Activated CD4-positive, CD25-positive, alpha-beta regulatory T cell treated with anti-CD3 and anti-CD28 coated beads, Interleukin-2, amount 50 U/mL, for 72 hours (primary cell): ENCODE data around the gene FYN.

Experiments
- DNase-seq: peaks from one replicate; pipeline ENCODE4 v3.0.0; 2021

FYN gene

GRCh38 chr6:111828809-111829208, 44.4 kb downstream of the FYN start:
- no peak for DNase-seq

- DNase-seq: no peak
Observed at GRCh38 chr6:111825439-111826086, 47.7 kb downstream of the FYN start.

- DNase-seq: no peak
Observed at GRCh38 chr6:111824608-111825337, 48.5 kb downstream of the FYN start.

GRCh38 chr6:111823831-111824607, 49.2 kb downstream of the FYN start:
- no peak for DNase-seq

GRCh38 chr6:111823012-111823411, 50.2 kb downstream of the FYN start:
- DNase-seq: no peak

DNA sequence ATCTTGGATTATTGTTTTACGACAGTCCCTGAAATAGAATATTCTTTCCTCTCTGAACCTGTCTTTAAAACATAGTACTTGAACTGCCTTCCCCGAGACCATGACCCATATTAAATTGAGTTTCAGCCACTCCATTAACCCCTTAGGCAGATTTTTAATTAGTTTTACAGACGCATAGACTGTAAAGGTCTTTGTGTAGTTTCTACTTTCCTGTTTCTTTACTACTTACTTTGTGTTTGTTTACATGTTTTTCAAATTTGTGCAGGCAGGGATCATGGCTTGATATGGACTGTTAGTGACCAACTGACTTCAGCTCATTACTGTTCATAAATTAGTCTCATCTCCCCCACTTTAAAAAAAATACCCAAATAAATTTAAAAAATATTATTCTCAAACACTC, 53.8 kb downstream of the FYN start:
- no peak for DNase-seq

- no peak for DNase-seq
Observed at GRCh38 chr6:111818539-111819226, 54.6 kb downstream of the FYN start.

DNA sequence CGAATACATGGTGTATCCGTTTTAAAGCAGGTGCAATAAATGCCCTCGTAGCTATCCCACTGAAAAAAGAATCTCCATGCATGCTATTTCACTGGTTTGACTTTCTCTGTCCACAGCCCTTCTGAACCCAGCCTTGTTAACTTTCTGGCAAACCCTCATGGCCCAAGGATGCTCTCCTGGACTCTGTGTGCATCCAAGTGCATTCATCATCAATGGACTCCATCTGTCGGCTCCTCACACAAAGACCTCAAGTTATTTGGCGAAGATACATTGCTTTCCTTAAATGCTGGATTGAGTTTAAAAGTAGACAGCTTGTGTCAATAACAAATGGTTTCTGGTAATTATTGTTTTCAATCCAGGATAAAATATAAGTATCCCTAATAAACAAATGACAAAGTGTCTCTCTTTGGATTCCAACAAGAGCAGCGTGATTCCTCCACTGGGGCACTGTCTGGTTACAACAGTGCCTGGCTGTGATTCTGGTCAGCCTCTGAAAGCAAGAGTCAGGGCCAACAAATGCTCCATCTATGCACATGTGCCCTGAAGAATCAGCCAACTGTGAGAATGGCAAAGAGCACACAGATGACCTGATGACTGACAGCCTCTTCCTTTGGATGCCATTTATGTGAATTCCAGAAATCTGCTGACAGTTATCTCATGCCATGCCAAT, 55.7 kb downstream of the FYN start:
- DNase-seq: no peak

DNA sequence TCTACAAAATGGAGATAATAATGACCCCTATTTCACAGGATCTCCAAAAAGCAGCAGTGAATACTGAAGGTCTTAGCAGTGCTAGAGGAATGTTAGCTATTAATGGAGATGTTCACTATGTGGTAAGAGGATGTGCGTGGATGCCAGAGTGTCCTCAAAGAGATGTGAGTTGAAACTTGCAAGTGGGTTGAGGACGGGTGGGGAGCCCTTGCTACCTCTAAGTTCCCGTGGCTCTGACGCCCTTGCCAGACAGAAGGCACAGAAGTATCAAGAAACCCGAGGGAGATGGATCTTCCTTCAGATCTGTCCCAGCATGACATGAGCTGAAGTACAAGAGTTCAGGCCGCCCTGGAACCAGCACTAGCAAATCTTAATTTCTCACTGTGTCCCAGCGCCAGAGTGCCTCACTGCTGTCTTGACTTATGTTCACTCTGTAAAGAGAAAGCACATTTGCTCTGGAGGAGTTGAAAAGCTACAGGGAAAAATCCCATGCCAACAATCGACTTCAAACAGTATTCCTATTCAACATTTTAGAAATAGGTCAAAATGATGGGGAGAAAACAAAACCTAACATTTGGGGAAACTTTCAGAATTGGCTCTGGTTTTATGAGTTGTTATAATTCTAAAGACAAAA, 59.5 kb downstream of the FYN start:
- no peak for DNase-seq

GRCh38 chr6:111813237-111813636, 60.0 kb downstream of the FYN start:
- no peak for DNase-seq

DNA sequence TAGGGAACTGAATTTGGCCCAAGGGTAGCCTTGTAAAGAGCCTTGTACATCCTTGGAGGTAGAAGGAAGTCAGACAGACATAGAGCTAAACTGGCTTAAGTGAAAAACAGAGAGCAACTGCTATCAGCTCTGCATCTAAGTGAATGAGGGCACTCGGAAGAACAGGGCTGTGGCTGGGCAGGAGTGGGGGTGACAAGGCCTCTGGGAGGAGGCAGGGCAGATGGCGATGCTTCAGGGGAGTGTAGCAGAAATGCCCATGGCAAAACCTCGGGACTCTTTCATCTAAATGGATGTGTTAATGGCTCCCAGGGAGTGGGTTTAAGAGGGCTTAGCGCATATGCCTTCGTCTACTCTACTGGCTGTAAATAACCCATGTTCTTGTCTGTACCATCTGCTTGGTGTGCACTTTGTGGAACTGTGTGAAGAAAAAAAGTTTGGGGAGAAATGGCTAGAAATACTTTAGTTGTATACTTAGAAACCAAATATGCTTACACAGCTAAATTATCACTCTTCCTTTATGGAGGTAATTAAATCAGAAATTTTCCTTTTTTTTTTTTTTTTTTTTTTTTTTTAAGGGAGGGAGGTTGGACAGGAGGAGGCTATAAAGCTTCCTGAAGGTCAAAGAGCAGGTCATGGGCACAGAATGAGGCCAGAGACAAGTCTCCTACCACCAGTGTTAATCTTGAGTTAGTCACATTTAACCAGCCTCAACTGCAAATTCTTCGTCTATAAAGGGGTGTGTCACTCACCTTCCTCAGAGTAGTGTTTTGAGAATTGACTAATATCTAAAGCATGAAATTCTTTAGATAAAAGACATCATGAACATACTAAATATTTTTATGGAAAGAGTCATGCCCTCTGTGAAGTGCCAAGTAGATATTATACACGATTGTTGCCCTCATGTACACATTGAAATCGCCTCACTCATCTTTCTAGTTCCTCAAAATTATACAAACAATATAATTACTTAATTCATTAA, 60.9 kb downstream of the FYN start:
- no peak for DNase-seq

DNA sequence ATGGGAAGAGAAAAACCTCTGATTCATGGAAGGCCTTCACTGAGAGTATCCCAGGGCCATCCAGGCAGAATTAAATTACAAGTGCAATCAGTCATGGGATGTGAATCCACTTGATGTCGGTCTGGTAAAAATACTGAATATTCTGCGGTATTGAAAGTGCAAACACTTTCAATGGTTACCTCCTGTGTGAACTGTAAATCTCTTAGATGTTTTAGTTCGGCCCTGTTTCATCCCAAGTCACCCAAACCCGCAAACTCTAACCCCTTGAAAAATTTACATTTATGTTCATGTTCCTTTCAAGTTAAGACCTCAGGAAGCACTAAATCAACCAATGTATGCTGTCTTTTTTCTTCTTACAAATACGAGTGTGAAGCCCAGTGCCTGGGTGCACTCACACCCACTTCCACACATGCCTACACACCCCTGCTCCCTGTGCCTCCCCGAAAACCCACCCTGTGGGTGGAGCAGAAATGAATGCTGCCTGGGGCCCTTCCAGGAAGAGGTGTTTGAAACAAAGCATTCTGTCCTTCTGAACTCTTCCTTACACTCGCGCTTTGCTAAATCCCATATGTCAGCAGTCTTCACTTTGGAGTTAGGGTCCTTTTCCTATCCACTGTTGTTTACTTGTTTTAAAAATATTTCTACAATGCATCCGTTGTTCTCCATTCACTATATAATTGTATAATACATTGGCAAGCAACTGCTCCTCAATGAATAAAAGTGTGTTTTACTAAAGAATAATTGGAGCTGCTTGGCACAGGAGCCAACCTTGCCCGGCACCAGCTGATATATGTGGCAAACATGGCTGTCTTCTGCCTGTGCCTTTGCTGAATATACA, 62.7 kb downstream of the FYN start:
- DNase-seq: no peak

DNA sequence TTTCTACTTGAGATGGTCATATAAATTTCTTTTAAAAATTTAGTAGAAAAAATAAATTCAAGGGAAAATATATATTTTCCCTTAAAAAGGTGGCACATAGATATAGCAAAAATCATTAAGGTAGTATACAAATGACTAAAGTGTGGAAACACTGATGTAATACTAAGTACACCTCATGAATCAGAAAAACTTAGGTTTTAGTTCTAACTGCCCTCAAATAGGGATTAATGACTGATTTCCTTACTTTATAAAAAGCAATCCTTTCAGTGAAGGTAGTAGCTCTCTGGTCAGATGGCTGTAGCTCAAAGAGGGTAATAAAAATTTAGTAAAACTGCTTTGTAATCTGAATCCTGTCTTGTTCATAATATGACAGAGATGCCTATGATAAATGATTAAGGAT, 63.5 kb downstream of the FYN start:
- DNase-seq: no peak

GRCh38 chr6:111809264-111809663, 64.0 kb downstream of the FYN start:
- no peak for DNase-seq

DNA sequence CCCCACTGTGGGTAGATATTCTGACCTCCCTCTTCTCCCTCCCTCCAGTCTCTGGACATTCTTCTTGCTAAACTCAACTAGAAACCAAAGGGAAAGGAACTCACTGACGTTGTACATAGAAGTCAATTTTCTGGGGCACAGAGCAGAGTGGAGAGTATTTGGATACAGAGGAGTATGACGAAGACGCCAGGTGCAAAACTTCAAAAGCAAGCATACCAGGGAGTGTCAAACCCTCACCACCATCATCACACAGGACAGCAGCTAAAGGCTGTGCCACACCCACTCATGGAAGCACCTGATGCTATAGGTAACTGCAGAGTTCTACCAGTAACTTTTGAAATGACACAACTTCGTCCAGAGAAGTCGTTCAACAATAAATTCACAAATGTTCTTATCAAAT, 64.8 kb downstream of the FYN start:
- DNase-seq: no peak

- no peak for DNase-seq
Observed at GRCh38 chr6:111806561-111807497, 66.4 kb downstream of the FYN start.

DNA sequence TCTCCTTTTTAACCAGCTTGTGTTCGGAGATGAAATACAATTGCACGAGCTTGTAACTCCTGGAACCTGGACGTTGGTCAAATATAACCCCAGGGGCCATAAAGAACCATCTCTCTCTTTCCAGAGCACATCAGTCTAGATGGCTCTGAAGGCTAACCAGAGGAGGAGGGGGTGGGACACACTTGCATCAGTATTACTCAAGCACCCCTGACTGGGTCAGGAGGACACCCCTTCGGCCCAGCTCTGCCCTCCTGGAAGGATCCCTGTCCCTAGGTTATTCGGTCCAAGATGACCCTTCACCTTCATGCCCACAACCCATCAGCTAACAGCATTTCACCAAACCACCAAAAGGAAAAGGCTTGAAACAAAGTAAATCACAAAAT, 67.1 kb downstream of the FYN start:
- no peak for DNase-seq

DNA sequence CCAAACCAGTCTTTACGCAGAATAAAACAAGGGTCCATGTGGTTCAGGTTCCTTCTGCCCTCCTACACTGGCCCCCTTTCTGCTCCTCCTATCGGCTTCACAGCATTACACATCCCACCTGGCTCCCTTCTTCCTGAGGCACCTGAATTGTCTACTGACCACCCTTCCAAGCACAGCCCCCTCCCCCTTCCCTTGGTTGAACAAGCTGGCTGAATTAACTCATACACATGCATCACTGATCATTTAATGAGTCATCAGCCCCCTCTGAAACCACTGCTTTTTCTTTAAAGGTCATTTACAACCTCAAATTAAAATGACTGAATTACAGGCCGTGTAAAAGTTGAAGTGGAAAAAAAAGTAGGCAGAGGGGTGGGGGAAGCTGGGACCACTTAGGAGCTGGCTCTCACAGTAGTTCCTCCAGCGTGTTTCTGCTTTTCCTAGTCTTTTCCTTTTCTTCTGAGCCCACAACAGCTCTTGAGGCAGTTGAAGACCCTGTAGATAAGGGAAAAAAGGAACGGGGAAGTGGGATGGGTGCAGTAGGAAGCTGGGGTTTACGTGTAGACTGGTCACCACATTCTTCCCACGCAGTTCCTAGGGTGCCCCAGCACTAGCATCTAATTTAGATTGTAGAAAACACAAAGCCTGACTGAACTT, 67.6 kb downstream of the FYN start:
- peak; percentile 61 for DNase-seq
